GM19025 (cell line): Measurements from ENCODE around the gene HOXA4.

Experiments
- ATAC-seq: cut with Tn5 transposase; IDR thresholded peaks from one replicate; pipeline ENCODE4 v1.9.1; 2021; ENCODE audit warnings: mild to moderate bottlenecking, low read depth, moderate library complexity; ENCODE audit not compliant: unreplicated experiment

HOXA4 gene

GRCh38 chr7:27121684-27122076, 8.9 kb downstream of the HOXA4 start:
- no peak for ATAC-seq

GRCh38 chr7:27119412-27119911, 11.1 kb downstream of the HOXA4 start:
- ATAC-seq: no peak

- ATAC-seq: no peak
These were observed 12.0 kb downstream of the HOXA4 start for GRCh38 chr7:27118580-27118979.

- ATAC-seq: no peak
These were observed 12.6 kb downstream of the HOXA4 start for GRCh38 chr7:27117887-27118491.

GRCh38 chr7:27116962-27117886, 13.3 kb downstream of the HOXA4 start:
- ATAC-seq: no peak

GRCh38 chr7:27116031-27116961, 14.3 kb downstream of the HOXA4 start:
- no peak for ATAC-seq

GRCh38 chr7:27115221-27116026, 15.1 kb downstream of the HOXA4 start:
- ATAC-seq: no peak

- ATAC-seq: no peak
These were observed 15.7 kb downstream of the HOXA4 start for GRCh38 chr7:27114881-27115220.

- ATAC-seq: no peak
These were observed 16.4 kb downstream of the HOXA4 start for GRCh38 chr7:27113991-27114769.

- ATAC-seq: no peak
These were observed 17.3 kb downstream of the HOXA4 start for GRCh38 chr7:27112955-27113949.

- ATAC-seq: no peak
These were observed 18.2 kb downstream of the HOXA4 start for GRCh38 chr7:27112361-27112760.

GRCh38 chr7:27111751-27112277, 18.7 kb downstream of the HOXA4 start:
- no peak for ATAC-seq

GRCh38 chr7:27111042-27111750, 19.4 kb downstream of the HOXA4 start:
- ATAC-seq: no peak

GRCh38 chr7:27110186-27111031, 20.1 kb downstream of the HOXA4 start:
- no peak for ATAC-seq

- no peak for ATAC-seq
These were observed 20.9 kb downstream of the HOXA4 start for GRCh38 chr7:27109466-27110185.
